ENCODE results near the gene ARHGEF12.

DNA sequence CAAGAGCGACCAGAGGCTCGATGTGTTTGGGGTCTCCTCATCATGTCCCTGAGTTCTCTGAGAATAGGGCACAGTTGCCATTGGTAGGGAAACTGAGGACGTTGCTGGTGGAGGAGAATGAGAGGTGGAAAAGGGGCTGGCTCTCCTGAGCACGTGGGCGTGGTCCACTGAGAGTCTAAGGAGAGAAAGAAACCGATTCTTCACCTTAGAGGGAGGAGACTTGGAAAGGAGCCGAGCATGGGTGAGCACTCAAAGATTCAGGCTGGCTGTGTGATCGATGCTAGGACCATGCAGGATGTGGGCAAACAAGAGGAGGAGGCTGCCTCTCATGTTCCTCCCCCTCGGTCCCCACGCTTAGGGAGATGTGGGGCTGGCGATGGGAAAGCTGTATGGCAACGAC, 30.9 kb upstream of the ARHGEF12 start:
- TF ChIP-seq, protein P1, sequence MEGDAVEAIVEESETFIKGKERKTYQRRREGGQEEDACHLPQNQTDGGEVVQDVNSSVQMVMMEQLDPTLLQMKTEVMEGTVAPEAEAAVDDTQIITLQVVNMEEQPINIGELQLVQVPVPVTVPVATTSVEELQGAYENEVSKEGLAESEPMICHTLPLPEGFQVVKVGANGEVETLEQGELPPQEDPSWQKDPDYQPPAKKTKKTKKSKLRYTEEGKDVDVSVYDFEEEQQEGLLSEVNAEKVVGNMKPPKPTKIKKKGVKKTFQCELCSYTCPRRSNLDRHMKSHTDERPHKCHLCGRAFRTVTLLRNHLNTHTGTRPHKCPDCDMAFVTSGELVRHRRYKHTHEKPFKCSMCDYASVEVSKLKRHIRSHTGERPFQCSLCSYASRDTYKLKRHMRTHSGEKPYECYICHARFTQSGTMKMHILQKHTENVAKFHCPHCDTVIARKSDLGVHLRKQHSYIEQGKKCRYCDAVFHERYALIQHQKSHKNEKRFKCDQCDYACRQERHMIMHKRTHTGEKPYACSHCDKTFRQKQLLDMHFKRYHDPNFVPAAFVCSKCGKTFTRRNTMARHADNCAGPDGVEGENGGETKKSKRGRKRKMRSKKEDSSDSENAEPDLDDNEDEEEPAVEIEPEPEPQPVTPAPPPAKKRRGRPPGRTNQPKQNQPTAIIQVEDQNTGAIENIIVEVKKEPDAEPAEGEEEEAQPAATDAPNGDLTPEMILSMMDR (IDR thresholded peaks at IDR 0.05; ENCODE audit: insufficient read depth, low read depth, low read length) = no peak
- TF ChIP-seq EZH2 (IDR thresholded peaks at IDR 0.05; ENCODE audit: insufficient read depth, low read length) = no peak
